Measurements from ENCODE around the gene THUMPD3.

THUMPD3 gene

GRCh38 chr3:9415485-9416138 is 52.8 kb downstream of the THUMPD3 start:
- DNase-seq (ENCODE audit: extremely low read depth in 1 of 2, low read depth in 1 of 2): no peak

- no peak for DNase-seq (ENCODE audit: extremely low read depth in 1 of 2, low read depth in 1 of 2)
These were observed 53.4 kb downstream of the THUMPD3 start for GRCh38 chr3:9416139-9416780.

- DNase-seq (ENCODE audit: extremely low read depth in 1 of 2, low read depth in 1 of 2): no peak
These were observed 58.1 kb downstream of the THUMPD3 start for GRCh38 chr3:9420850-9421549.

GRCh38 chr3:9422712-9423424 is 60.0 kb downstream of the THUMPD3 start:
- DNase-seq (ENCODE audit: extremely low read depth in 1 of 2, low read depth in 1 of 2): no peak

GRCh38 chr3:9428411-9428810 is 65.6 kb downstream of the THUMPD3 start:
- DNase-seq (ENCODE audit: extremely low read depth in 1 of 2, low read depth in 1 of 2): no peak

GRCh38 chr3:9430733-9431132 is 67.9 kb downstream of the THUMPD3 start:
- DNase-seq (ENCODE audit: extremely low read depth in 1 of 2, low read depth in 1 of 2): no peak

GRCh38 chr3:9433627-9434521 is 71.0 kb downstream of the THUMPD3 start:
- no peak for DNase-seq (ENCODE audit: extremely low read depth in 1 of 2, low read depth in 1 of 2)

- DNase-seq (ENCODE audit: extremely low read depth in 1 of 2, low read depth in 1 of 2): no peak
These were observed 72.5 kb downstream of the THUMPD3 start for GRCh38 chr3:9435316-9435715.

All from activated CD8-positive, alpha-beta memory T cell treated with anti-CD3 and anti-CD28 coated beads for 1 hour (primary cell).